WERI-Rb-1 (cell line): ENCODE measurements around the gene TMEM176B.
"Not testable (repeated sequence)": the region's sequence is repeated elsewhere in the genome, so short reads cannot be mapped to it uniquely, and the experiment has no call there.

Experiments
- DNase-seq: peaks from one replicate; pipeline ENCODE4 v3.0.0-alpha.2; 2020
- H3K27ac ChIP-seq: fragments of 250-450 bp; sonication (Bioruptor Pico); 2 replicates; pipeline ENCODE4 v1.5.1; 2020; ENCODE audit warnings: mild to moderate bottlenecking, moderate library complexity
- H3K27me3 ChIP-seq: fragments of 250-450 bp; sonication (Bioruptor Pico); 2 replicates; pipeline ENCODE4 v1.5.1; 2021; ENCODE audit warnings: mild to moderate bottlenecking, low read depth, moderate library complexity; ENCODE audit not compliant: insufficient read depth, severe bottlenecking
- H3K36me3 ChIP-seq: fragments of 250-450 bp; sonication (Bioruptor Pico); 2 replicates; pipeline ENCODE4 v1.5.1; 2020; ENCODE audit warnings: mild to moderate bottlenecking, moderate library complexity
- H3K4me3 ChIP-seq: 2 replicates; pipeline ENCODE4 v1.5.1; 2011; ENCODE audit warnings: low read depth, mild to moderate bottlenecking, control low read depth, low read length
- H3K9me3 ChIP-seq: fragments of 250-450 bp; sonication (Bioruptor Pico); 2 replicates; pipeline ENCODE4 v1.5.1; 2021; ENCODE audit warnings: mild to moderate bottlenecking, moderate library complexity; ENCODE audit not compliant: severe bottlenecking
- CTCF ChIP-seq: IDR thresholded peaks from 2 replicates; pipeline ENCODE4 v1.5.1; 2011; ENCODE audit warnings: low read depth, mild to moderate bottlenecking, control low read depth, inconsistent platforms, low read length

The TMEM176B gene

GRCh38 chr7:150778014-150778737, 22.0 kb downstream of the TMEM176B start:
- Histone ChIP-seq H3K36me3 (no peaks in the 10 kb centered on the region), H3K4me3 (no peak overlapping the region), H3K9me3 (no peaks in the 10 kb centered on the region), H3K27ac (no peak overlapping the region), H3K27me3 (no peaks in the 10 kb centered on the region)
- no peak for TF ChIP-seq CTCF
- no peak for DNase-seq

GRCh38 chr7:150774131-150774530, 26.0 kb downstream of the TMEM176B start:
- H3K36me3 ChIP-seq, DNase-seq, H3K27ac ChIP-seq, H3K9me3 ChIP-seq, H3K4me3 ChIP-seq, H3K27me3 ChIP-seq: not testable (repeated sequence)

- no peak overlapping the region for H3K4me3 ChIP-seq
- H3K27me3 ChIP-seq = no peaks in the 10 kb centered on the region
- H3K27ac ChIP-seq = no peak overlapping the region
- no peaks in the 10 kb centered on the region for H3K9me3 ChIP-seq
- no peak for DNase-seq
- no peaks in the 10 kb centered on the region for H3K36me3 ChIP-seq
- no peak for TF ChIP-seq CTCF
Measured at GRCh38 chr7:150769768-150770167, 30.4 kb downstream of the TMEM176B start.

- H3K36me3 ChIP-seq = no peaks in the 10 kb centered on the region
- H3K9me3 ChIP-seq = no peaks in the 10 kb centered on the region
- no peak overlapping the region for H3K27ac ChIP-seq
- H3K27me3 ChIP-seq = no peaks in the 10 kb centered on the region
- TF ChIP-seq CTCF = no peak
- DNase-seq = no peak
- H3K4me3 ChIP-seq = no peak overlapping the region
Measured at GRCh38 chr7:150766334-150766709, 33.8 kb downstream of the TMEM176B start.

GRCh38 chr7:150759479-150759878, 40.7 kb downstream of the TMEM176B start:
- no peaks in the 10 kb centered on the region for H3K36me3 ChIP-seq
- H3K27ac ChIP-seq = no peak overlapping the region
- no peak for TF ChIP-seq CTCF
- H3K9me3 ChIP-seq = no peaks in the 10 kb centered on the region
- no peak overlapping the region for H3K4me3 ChIP-seq
- H3K27me3 ChIP-seq = no peaks in the 10 kb centered on the region
- no peak for DNase-seq

- TF ChIP-seq CTCF = no peak
- H3K36me3 ChIP-seq = no peaks in the 10 kb centered on the region
- no peak overlapping the region for H3K27ac ChIP-seq
- no peak overlapping the region for H3K4me3 ChIP-seq
- no peak for DNase-seq
- H3K27me3 ChIP-seq = no peaks in the 10 kb centered on the region
- H3K9me3 ChIP-seq = no peaks in the 10 kb centered on the region
Measured at GRCh38 chr7:150756858-150757257, 43.3 kb downstream of the TMEM176B start.
